ENCODE data around the gene TIMM23.
"Not testable (repeated sequence)": the region's sequence is repeated elsewhere in the genome, so short reads cannot be mapped to it uniquely, and the experiment has no call there.

- TF ChIP-seq CTCF (IDR thresholded peaks at IDR 0.05; ENCODE audit: low read depth, low read length, missing input control); MAX (IDR thresholded peaks at IDR 0.05); RAD21 (IDR thresholded peaks at IDR 0.05); TAF1 (conservative IDR thresholded peaks at IDR 0.05); REST (IDR thresholded peaks at IDR 0.05); HNF4G (IDR thresholded peaks at IDR 0.05); ATF3 (IDR thresholded peaks at IDR 0.05); YY1 (IDR thresholded peaks at IDR 0.05); NR2F2 (IDR thresholded peaks at IDR 0.05); JUND (IDR thresholded peaks at IDR 0.05); FOXA2 (IDR thresholded peaks at IDR 0.05); RXRA (IDR thresholded peaks at IDR 0.05); ZBTB33 (IDR thresholded peaks at IDR 0.05): not testable (repeated sequence)
Measured at GRCh38 chr10:45956634-45957033, 15.7 kb upstream of the TIMM23 start.
